NCI-H748 (cell line): ENCODE data around the gene TATDN2.
"Not testable (repeated sequence)": the region's sequence is repeated elsewhere in the genome, so short reads cannot be mapped to it uniquely, and the experiment has no call there.

ENCODE experiments used
- DNase-seq: peaks from one replicate; lab custom pipeline; 2025; ENCODE audit not compliant: unreplicated experiment; lab: John Stamatoyannopoulos, UW

Gene TATDN2

DNA sequence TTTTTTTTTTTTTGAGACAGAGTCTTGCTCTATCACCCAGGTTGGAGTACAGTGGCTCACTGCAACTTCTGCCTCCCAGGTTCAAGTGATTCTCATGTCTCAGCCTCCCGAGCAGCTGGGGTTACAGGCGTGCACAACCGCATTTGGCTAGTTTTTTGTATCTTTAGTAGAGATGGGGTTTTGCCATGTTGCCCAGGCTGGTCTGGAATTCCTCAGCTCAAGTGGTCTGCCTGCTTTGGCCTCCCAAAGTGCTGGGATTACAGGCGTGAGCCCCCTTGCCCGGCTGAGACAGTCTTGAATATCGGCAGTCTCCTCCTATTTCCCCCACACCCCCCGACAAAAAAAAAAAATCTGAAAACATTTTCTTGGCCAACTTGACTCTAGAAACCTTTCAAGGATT lies 18.7 kb downstream of the TATDN2 start:
- not testable (repeated sequence) for DNase-seq

DNA sequence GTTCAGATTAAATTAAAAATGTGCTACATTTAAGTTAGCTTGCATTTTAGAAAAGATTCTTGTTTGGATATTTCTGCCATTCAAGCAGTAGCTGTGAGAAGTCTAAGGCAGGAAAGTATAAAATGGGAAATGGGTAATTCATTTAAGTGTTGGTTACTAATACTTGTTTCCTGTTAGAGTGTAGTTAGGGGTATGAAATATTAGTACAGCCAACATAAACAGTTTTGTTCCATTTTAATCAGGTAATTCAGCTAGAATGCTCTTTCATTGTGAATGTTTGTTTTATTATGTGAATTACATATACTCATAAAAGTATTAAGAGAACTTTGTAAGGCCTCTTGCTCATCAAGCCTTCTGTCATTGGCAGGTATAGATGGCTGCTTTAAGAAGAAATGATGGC lies 19.9 kb downstream of the TATDN2 start:
- DNase-seq = no peak

DNA sequence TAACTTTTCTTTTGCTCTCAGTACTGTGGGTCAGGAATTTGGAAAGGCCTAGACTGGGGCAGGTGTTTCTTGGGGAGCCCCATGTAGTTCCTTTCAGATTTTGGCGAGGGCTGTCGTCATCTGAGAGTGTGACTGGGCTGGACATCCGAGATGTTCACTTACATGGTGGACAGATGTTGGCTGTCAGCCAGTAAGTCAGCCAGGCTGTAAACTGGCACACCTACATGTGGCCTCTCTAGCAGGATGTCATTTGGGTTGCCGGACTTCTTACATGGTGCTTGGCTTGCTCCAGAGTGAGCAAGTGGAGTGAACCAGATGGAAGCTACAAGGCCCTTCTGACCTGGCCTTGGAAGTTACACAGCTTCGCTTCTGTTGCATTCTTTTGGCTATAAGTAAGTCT lies 20.7 kb downstream of the TATDN2 start:
- no peak for DNase-seq

DNA sequence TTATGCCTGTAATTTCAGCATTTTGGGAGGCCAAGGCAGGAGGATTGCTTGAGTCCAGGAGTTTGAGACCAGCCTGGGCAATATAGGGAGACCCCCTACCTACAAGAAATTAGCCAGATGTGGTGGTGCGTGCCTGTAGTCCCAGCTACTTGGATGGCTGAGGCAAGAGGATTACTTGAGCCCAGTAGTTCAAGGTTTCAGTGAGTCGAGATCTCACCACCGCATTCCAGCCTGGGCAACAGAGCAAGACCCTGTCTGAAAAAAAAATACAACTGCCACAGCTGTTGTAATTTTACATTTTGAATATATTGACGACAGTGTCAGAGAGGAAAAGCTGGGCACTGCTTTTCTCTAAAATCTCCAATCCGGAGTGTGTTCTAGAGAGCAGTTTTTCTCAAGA lies 21.2 kb downstream of the TATDN2 start:
- DNase-seq = no peak

DNA sequence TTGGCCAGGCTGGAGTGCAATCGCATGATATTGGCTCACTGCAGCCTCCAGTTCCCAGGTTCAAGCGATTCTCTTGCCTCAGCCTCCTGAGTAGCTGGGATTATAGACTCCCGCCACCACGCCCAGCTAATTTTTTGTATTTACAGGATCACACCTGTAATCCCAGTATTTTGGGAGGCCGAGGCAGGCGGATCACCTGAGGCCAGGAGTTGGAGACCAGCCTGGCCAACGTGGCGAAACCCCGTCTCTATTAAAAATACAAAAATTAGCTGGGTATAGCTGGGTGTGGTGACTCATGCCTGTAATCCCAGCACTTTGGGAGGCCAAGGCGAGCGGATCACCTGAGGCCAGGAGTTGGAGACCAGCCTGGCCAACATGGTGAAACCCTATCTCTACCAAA lies 24.2 kb downstream of the TATDN2 start:
- not testable (repeated sequence) for DNase-seq

DNA sequence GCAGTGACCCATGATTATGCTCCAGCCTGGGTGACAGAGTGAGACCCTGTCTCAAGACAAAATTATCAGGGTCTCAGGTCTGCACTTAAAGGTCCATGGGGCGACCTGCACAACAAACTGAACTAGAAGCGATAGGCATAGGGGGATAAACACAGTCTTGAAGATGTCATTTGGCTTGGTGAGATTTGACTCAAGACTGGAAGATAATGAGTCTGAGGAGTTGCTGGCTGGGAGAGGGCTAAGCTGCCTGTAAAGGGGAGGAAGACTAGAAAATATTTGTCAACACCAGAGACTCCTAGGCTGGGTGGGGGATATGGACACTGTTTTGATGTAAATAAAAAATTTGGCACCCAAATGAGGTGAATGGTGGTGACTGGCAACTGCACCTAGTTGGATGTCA lies 24.7 kb downstream of the TATDN2 start:
- no peak for DNase-seq

GRCh38 chr3:10273702-10274305 lies 25.5 kb downstream of the TATDN2 start:
- no peak for DNase-seq

GRCh38 chr3:10274601-10275000 lies 26.3 kb downstream of the TATDN2 start:
- peak; percentile 54 for DNase-seq

DNA sequence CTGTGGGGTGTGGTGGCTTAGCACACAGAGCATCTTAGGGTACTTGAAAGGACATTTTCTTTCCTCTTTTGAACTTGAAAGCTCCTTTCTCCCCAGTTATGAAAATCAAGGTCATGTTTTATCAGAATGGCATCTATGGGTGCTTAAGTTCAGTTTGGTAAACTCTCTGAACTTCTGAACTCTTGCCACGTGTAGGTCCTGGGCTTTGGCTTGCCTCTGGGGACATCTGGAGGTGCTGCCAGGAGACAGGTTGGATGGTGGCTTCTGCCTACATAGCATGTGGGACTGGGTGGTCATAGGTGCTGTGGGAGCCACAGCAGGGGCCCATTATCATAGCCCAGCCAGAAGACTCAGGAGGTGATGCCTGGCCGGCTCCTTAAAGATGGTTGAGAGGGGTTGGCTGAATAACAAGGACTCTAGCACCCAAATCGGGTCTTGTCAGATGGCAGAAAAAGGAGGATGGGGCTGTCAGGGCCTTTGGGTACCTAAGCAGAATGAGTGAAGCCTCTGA lies 28.9 kb downstream of the TATDN2 start:
- DNase-seq = no peak

GRCh38 chr3:10278501-10278900 lies 30.2 kb downstream of the TATDN2 start:
- no peak for DNase-seq

GRCh38 chr3:10279384-10280176 lies 31.3 kb downstream of the TATDN2 start:
- no peak for DNase-seq

DNA sequence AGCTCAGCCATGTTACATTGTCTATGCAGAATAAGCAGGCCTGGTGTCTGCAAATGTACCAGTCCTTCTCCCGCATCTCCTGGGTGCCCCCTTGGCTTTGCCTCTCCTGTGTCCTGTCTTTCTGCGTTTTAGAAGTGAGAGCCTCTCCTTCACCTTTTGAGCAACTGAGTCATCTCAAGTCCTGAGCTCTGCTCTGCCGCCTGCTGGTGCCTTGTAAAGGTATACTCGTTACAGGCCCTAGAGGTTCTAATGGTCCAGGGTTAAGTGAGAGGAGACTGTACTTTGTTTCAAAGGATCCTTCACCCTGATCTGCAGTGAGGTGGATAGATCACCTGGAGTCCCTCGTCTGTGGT lies 31.9 kb downstream of the TATDN2 start:
- DNase-seq = no peak

GRCh38 chr3:10280571-10280970 lies 32.3 kb downstream of the TATDN2 start:
- no peak for DNase-seq

DNA sequence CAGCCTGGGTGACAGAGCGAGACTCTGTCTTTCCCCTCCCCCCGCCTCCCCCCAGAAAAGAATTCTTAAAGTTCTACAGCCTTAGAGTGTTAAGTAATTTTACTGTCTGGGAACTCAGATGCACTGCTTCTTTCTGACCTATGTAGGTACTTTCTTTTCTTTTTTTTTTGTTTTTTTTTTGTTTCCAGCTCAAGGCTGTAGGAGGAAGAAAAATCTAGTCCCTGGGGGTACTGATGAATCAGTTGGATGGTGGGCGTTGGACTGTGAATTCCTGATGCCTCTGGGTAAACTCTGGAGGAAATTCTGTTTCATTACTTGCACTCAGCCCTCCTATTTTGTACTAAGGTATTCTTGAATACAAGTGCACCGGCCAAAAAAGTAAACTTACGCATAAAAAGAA lies 33.7 kb downstream of the TATDN2 start:
- no peak for DNase-seq

GRCh38 chr3:10283638-10284037 lies 35.4 kb downstream of the TATDN2 start:
- DNase-seq = no peak

- no peak for DNase-seq
These were observed 36.2 kb downstream of the TATDN2 start for GRCh38 chr3:10284496-10284895.

DNA sequence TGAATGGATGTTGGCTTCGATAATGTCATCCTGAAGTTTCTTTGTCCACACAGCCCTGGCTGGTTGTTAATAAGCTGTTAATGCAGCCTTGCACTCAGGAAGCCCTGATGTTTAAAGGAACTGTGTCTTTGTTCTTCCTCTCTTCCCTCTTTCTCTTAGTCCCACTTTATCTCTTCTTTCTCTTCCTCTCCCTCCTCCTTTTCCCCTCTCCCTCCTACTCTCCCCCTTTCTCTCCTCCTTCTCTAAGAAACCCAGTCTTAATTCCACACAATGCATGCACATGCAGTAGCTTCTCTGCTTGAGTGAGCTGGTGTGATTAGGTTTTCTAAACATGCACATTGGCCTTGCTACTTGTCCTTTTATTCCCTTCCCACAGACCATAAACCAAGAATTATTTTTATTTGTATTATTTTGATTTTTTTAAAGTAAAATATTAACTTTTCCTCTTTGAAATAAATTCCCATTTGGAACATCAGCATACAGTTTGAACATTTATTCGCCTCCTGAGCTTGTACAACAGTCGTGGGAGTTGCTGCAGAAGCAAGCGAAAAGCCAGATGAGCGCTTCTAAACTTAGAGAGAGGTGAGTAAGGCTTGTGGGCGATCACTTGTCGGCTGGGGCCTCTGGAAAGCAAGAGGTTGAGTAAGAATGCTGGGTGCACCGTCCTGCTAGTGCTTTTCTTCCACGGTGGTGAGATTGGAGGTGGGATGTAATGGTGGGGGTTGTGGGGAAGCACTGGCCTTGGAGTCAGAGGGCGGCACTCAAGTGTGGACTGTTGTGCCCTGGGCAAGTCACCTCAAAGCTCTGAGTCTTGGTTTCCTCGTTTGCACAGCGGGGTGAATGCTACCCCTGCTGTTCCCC lies 37.2 kb downstream of the TATDN2 start:
- no peak for DNase-seq

DNA sequence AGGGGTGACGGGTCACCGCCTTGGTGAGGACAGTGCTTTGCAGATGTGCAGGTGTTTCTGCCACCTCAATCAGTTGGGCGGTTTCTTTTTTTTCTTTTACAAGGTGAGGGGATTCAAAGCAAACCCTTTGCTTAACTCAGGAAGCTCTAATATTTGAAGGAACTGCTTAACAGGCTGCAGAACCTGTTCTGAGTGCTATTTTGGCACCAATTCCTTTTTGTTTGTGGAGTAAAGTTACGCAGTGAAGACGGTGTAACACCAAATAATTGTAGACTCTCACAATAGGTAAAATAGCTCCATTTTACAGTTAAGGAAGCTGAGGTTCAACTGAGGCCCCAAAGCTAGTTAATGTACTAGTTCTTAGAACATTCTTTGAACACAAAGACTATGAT lies 37.9 kb downstream of the TATDN2 start:
- no peak for DNase-seq

DNA sequence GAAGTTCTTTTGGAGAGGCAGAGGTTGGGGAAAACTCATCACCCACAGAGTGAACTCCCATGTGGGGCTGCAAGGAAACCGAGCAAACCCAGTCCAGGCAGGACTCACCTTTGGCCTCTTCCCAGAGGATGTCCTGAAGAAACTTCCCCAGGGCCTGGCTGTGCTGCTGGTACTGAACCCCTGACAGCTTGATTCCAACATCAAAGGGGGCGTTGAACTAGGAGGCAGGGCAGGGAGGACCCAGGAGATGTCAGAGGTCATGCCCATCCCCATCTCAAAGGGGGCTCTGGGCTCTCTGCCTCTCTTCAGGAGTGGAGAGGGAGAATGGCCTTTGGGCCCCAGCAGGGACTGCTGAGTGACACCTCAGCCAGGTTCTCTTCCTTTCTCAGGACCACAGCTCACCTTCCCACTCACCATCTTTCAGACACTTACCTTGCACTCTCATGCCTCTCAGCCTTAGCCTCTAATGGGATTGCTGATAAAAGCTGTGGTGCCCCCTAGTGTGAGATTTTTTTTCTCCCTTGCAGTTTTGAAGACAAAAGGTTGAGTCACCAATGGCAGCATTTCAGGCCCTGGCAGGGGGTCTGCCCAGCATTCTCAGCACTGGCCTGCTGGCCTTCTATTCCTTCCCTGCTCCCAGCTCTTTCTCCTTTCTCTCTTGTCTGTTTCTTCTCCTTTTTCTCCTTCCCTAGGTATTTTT lies 38.5 kb downstream of the TATDN2 start:
- no peak for DNase-seq

DNA sequence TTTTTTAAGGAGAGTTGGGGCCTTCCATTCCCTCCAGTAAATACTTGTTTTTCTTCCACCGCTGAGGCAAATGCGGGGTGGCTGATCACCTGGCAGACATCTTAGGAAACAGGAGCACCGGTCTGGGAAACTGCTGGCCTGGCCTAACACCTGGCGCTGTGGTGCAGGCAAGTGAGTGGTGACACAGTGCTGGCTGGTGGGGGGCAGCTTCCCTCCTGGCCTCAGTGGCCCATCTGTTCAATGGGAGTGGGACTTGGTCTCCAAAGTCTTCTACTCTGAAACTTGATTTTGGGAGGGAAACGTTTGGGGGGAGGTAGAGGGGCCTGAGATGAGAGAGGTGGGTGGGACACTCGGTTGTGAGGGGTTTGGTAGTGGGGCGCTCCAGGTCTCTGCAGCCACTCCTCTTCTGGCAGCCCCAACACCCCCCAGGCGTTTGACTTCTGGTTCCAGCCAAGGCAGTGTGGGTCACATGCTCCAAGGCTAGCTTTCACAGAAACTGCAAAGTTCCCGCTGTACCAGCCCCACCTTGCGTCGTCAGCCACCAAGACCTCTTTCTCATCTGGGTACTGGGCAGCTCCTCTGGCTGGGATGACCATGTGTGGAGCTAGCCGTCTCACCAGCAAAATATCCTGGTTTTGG lies 39.8 kb downstream of the TATDN2 start:
- no peak for DNase-seq

DNA sequence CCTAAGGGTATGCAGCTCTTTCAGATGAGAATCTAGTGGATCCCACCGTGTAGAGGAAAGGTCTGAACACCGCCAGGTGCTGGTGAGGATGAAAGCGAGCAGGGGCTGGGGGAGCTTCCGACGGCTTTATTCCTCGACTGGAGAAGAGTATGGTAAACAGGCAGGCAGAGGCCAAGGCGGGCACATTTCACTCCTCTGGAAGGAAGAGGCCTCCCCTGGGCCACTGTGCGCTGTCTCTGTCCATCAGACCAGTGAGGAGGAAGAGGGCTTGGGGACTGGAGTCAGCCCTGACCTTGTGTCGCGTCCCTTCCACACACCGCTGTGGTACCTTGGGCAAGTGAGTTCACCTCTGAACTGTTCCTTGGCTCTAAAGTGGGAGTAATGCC lies 40.3 kb downstream of the TATDN2 start:
- DNase-seq = no peak
